Measurements from ENCODE around the gene RAI14.

Gene RAI14

DNA sequence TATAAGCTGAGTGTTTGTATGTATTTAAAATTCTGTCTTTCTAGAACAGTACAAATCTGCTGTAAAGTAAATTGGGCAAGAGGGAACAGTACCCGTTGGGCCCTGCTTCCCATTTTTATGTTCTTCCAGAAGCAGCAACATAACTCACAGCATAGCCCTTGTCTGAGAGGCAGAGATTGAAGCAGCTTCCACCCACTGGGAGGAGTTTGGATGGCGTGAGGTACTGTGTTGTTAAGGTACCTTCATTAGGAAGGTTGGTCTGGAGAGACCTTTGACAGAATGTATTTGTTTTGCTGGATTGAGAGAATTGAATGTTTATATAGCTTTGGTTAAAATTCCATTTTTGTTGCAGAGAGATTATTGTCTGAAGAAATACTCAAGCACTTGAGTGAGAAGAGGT lies 24.8 kb downstream of the RAI14 start:
- DNase-seq: no peak

DNA sequence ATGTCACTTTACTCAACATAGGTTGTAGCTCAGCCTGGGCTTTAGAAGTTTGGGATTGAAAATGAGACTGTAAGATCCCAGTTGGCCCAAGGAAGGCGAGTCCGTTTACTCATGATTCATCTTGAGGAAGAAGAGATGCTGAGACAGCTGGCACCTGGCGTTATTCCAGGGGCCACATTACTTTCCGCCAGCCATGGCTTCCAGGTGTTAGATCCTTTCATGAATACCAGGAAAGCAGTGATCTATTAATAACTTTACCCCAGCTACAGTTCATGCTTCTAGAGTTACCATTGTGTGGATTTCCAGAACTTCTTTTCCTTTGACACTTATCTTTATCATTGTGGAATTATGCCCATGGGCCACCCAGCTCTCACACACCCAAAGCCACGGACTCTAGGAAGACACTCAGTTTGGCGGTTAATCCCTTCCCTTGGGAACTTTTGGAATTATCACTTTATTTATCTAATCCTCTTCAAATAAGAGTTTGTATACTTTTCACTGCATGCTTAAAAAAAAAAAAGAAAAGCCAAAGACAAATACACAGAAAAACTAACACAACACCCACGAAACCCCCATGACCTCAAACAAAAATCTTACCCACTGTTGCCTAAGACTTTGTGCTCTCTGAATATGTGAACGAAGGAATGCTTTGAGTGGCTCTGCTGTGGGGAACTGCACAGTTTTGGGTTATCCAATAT lies 26.9 kb downstream of the RAI14 start:
- no peak for DNase-seq

DNA sequence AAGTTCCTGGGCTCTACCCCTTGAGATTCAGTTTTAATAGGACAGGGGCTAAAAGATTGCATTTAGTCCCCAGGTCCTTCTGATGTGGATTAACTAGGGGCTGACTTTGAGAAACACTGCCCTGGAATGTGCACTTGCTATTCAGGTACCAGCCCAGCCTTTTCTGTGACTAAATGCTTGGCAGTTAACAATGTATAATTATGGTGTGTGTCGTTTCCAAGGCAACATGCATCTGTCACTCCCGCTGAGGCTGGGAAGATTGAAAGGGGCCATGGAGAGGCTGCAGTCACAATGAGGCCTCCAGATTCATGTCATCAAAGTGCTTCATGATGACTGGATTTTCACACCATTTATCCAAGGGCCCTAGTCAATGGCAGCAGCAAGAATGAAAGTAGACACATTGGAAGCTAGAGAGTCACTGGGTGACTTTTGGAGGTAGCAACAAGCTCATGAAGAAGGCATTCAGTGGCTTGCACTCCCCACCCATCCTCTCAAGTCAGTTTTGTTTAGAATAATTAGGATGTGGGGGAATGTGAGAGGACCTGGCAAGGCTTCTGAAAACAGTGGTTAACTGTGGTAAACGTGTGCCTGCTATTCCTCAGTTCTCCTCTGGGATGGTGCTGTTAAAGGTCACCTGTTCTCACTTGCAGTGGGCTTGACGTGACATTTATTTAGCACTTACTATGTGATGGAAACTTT lies 28.3 kb downstream of the RAI14 start:
- peak; percentile 39 for DNase-seq

DNA sequence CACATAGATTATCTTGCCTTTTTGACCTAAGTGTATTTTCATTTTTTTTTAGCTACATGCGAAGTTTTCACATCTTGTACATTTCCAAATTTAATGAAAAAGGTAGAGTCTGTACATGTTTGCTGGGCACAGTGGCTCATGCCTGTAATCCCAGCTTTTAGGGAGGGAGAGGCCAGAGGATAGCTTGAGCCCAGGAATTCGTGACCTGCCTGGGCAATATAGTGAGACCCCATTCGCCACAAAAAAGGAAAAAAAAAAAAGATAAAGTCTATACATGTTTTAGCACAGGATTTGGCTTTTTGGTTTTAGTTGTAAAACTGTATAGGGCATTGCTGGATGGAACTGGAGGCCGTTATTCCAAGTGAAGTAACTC lies 28.8 kb downstream of the RAI14 start:
- no peak for DNase-seq

DNA sequence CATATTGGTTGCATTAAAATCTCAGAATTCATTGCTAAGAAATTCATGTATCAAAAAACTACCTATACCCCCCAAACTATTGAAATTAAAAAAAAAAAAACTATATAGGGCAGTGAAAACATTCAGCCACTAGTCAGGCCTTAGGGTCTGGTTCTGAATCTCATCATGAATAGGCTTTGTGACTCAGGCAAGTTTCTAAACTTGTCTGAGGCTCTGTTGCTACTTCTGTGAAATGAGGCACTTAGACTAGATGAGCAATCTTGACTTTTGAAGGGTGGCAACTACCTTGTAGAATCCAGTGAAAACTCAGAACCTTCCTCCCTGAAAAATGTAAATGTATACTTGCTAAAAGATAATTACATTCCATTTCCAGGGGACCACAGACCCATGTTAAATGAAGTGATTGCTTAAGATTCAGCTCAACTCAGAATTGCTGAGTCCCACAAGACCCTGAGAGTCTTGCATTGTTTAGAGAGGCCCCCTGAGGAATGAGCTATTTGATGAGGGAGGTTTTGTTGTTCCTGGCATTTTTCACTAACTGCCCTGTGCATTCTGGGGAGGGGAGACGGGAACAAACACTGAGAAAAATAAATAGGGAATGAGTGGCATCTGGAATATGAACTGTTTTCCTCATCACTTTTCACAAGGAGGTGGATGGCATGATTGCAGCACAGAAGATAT lies 29.5 kb downstream of the RAI14 start:
- peak; percentile 60 for DNase-seq

DNA sequence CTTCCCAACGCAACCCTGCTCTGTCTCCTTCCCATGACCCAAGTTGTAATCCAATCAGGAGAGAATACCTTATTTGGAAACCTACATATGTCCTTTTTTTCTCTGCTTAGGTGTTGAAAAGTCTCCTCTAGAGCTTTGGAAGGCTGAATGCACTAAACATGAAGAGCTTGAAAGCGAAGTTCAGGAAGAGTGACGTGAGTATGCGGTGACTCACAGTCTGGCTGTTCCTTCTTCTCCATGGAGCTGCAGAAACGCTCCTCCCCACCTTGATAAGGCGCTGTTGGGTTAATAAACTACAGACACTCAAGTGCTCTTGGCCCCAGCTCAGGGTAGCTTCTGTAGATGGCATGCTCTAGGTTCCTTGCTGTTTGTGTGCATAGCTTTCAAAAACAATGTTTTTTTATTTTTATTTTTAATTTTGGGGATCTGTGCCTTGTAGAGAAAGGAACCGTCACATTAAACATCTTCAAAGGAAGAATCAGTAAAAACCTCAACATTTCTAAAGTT lies 30.7 kb downstream of the RAI14 start:
- DNase-seq: peak; percentile 95

DNA sequence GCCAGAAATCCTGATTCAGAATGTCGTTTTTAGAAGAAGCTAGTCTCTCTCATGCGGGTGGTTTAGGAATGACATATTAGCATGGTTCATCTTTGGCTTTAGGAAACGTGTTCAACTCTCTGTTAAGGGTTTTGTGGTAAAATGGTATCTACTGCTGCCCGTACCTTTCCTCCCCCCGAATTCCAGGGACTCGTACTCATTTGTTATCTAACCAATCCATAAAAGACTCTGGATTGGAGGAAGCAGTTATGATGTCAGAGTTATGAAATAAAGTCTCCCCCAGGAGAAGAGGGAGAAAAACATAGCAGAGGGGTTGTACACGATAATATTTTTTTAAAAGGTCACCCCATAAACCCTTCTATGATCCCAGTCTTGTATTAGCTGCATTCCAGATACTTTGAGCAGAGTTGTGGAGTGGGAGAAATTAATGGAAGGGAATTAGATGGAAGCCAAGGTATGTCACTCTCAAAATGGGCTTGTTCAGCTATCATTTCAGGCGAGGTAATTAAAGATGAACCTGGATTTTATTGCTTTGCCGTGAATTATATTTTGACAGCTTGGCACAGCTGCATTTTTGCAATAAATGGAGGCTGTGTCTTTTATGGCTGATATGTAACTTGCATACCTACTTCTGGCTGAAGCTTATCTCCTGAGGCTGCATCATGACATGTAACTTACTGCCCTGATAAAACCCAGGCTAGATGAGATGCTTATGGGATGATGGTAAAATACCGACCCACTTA lies 31.3 kb downstream of the RAI14 start:
- DNase-seq: peak; percentile 89

DNA sequence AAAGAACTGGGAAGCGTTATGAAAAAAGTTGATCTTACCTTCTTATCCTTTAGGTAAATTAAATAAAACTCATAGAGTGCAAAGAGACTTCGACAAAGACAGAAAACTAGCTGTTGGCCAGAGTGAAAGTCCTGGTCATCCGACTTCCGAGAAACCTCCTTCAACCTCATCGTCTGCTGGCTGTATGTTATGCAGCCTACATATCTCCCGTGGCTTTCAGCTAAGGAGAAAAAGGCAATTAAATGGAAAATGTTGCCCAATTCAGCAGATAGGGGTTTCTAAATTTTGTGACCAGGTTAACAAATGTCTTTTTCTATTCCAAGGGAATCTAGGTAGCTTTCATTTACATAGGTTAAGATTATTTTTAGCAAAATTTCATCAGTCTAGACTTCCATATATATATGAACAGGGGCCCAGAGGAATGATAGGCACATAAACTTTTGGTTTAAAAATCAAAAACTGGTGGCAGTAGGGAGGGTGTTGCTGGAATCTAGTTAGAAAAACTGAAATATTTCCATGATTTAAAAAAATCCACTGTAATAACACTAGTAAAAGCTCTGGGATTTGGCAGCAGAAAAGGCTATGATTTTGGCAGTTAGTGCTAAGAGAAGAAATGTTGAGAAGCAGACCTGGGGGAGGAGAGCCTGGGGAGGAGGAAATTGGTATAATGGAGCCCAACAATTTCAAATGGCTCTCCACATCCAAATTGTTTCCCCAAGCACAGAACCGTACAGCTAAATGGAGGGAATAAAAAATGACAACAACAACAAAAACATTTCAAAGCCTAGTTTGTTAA lies 32.1 kb downstream of the RAI14 start:
- no peak for DNase-seq

DNA sequence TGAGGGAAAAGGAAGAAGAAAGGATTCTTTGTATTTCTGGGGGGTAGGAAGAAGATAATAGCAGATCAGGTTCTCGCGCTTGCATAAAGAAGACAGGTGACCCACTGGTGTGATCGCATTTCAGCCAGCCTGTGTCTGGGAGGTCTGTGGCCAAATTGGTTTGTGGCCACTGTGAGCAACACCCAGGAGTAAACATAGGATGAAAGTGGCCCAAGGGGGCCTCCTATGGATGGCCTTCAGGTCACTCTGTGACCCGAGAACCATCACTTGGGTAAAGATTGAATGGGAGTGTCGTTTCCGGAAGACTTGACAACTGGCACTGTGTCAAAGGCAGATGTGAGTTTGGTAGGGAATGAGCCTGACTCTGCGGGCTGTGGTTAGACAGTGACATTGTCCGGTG lies 34.2 kb downstream of the RAI14 start:
- DNase-seq: no peak

DNA sequence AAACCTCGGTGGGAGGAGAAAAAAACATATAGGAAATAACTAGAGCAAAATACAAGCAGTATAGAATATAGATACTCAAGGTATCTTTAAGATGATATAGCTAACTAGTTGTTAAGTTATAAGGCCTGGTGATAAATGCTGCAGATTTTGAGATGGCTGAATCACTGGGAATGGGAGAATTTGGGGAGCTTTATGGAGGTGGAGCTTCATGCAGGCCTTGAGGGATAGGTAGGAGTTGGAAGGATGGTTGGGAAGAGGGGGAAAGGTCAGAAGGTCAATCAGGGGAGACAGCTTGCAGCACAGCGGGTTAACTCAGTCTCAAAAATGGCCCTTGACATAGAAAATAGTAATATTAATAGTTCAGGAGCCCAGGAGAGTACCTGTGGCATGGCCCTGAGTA lies 34.8 kb downstream of the RAI14 start:
- no peak for DNase-seq

DNA sequence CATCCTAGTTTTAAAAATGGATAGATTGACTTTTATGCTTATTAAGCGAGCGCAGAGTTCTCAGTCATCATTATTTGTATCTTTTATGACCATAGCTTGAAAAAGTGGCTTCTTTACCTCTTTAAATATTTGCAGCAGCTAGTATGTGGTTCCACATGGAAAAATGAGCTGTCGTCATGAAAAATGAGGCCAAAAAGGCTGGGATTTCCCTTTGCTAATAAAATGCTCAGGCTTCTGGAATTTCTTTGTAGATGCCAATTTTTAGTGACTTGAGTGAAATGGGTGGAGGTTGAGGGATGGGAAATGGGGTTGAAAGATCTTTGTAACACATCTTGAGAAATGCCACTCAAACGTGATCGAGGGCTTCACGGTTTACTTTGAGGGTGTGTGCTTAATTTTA lies 35.2 kb downstream of the RAI14 start:
- DNase-seq: peak; percentile 69

DNA sequence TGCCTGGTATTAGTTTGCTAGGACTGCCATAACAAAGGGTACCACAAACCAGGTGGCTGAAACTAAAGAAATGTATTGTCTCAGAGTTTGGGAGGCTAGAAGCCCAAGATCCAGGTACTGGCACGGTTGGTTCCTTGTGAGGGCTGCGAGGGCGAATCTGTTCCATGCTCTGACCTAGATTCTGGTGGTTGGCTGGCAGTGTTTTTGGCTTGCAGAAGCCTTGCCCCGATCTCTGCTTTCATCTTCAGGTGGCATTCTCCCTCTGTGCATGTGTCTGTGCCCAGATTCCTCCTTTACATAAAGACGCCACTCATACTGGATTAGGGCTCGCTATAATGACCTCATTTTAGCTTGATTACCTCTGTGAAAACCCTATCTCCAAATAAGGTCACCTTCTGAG lies 36.7 kb downstream of the RAI14 start:
- DNase-seq: no peak

DNA sequence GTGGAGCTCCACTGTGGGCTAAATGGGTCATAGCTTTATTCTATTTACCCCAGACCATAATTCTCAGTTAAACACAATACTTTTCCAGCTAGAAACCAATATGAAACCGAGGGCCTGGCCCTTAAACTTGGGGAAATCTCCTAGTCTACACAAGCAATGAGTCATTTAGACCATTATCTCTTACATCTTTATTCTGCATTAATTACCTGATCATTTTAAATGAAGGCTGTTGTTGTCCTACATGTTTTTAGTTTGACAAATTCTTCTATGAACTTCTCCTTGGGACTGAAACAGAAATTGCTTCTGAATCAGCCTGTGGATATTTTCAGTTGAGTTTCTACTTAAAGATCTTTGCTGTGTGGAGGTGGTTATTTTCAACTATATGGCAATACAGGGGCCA lies 37.9 kb downstream of the RAI14 start:
- DNase-seq: no peak

DNA sequence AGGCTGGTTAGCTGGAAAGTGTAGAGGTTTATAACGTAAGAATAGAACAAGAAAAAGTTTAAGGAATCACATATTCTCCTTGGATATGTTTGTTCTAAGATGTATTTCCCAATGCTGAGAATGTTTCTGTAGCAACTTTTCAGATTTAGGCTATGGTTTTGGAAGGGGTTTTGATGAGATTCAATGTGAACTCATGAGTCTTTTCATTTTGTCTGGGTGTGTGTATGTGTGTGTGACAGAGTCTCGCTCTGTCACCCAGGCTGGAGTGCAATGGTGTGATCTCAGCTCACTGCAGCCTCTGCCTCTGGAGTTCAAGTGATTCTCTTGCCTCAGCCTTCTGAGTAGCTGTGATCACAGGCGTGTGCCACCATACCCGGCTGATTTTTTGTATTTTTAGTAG lies 38.6 kb downstream of the RAI14 start:
- DNase-seq: no peak

DNA sequence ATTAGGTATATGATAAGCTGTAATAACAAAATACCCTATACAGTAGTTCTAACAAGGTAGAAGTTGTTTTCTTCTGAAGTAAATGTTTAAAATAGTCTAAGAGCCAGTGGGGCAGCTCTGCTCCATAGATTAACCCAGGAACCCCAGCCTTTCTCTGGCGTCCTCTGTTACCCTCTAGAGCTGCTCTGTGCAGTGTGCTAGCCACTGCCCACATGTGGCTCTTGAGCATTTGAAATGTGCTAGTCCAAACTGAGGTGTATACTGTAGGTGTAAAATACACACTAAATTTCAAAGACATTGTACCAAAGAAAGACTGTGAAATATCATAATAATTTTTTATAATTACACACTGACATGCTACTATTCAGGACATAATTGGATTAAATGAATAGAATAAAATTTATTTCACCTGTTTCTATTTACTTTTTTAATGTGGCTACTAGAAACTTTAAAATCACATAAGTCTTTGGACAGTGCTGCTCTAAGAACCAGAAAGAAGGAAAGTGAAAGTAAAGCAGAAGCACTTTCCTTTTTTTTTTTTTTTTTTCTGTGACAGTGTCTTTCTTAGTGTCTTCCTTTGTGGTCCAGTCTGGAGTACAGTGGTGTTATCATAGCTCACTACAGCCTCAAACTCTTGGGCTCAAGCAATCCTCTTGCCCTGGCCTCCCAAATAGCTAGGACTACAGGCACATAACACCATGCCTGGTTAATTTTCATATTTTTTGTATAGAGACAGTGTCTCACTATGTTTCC lies 39.3 kb downstream of the RAI14 start:
- DNase-seq: no peak

DNA sequence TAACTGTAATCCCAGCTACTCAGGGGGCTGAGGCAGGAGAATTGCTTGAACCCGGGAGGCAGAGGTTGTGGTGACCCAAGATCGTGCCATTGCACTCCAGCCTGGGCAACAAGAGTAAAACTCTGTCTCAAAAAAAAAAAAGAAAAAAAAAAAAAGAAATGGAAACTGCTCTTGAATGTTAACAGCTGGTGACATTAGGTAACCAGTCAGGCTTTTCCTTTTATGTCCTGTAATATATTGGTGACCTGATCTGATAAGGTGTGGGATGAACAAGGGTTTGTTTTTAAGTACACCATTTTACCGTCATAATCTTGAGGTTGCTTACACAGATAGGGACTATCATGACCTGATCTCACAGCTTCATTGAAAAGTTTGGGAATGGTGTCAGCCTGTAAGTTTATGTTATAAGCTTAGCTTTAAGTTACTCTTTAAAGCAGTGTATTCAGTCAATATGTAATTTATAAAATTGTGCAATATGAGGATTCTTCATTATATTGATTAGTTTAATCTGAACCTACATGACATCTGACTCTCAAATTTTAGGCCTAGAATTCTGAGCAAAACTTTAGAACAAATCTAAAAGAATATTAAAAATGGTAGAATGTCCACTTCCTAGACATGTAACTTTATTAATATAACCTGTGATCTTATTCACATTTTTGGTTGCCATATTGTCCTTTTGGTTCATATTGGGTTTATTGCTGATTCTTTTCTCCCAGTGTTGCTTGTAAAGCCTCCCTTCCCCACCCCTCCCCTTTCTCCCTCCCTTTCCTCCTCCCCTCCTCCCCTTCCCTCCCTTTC lies 41.4 kb downstream of the RAI14 start:
- DNase-seq: no peak

DNA sequence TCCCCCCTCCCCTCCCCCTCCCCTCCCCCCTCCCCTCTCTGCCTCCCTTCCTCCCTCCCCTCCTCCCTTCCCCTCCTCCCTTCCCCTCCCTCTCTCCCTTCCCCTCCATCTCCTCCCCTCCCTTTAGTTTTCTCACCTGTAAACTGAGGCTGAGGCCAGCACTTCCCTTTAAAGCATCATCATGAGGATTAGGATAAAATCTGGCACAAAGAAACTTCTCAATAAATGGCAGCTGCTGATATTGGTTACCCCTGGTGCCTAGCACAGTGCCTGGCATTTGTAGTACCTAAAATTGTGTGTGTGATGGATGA lies 41.9 kb downstream of the RAI14 start:
- DNase-seq: no peak

DNA sequence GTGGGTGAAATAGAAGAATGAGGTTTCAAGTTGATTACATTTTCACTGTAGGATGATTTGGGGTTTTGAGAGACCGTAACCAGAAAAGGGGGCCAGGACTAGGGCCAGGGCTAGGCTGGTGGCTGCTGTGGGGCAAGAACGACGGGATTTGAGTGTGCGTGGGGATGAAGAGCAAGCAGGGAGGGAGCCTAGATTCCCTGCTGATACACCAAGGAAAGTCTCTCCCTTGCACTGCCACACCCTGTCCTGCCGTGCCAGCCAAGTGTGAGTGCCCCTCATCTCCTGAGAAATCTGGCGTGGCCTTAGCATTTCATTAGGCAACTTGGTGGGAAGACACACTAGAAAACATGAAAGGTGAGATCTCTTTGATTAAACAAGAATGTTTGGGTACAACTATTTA lies 42.6 kb downstream of the RAI14 start:
- DNase-seq: no peak

DNA sequence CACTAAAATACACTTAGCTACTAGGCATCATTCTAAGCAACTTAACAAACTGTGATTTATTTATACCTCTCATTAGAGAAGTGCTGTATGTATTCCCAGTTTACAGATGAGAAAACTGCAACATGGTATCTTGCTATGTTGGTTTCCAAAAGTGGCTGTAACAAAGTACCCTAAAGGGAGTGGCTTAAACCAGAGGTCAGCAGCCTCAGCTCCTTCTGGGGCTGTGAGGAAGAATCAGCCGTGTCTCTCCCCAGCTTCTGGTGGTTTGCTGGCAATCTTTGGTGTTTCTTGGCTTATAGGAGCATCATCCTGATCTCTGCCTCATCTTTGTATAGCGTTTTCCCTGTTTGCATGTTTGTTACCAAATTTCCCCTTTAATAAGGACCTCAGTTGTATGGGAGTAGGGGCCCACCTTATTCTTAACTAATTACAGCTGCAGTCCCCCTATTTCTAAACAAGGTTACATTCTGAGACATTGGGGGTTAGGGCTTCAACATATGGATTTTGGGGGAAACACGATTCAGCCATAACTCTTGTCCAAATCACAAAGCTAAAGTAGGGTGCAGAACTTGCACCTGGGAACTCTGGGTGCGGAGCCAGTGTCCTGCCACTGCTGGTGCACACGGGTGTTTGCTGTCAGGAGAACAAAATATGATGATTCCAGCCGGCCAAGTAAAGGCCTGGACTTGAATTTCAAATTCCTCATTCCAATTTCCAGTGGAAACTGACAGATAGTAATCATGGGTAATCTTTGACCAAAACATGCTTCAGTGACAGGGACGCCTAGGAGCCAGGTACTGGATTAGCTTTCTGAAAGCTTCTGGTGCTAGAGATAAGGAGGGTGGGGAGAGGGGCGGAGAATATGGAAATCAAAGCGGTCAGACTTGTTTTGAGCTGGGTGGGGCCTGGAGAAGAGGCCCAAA lies 43.3 kb downstream of the RAI14 start:
- no peak for DNase-seq

DNA sequence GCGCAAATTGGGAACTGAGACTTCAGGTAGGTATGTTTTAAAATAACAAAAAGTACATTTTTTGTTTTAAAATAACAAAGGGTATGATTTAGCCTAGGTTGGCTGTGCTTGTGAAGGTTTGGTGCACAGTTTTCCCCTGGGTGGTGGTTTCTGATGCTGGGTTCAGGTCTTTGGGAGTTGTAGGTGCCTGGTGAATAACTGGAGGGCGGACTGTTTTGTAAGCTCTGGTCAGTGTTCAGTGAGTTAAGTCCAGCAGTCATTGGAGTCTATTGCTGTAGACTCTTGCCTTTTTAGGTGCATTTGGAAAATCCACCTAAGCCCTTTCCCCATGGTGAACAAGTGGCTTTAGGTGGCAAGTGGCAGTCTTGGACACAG lies 43.9 kb downstream of the RAI14 start:
- DNase-seq: no peak

Data from EL (cell line).